GM18498 (cell line): ENCODE results near the gene RO60.
"Not testable (repeated sequence)": the region's sequence is repeated elsewhere in the genome, so short reads cannot be mapped to it uniquely, and the experiment has no call there.

Source experiments
- ATAC-seq: cut with Tn5 transposase; IDR thresholded peaks from one replicate; pipeline ENCODE4 v1.9.1; 2021; ENCODE audit warnings: mild to moderate bottlenecking, moderate library complexity; ENCODE audit not compliant: unreplicated experiment

Gene RO60

GRCh38 chr1:193059282-193060114 lies at the start of gene RO60, which contains the start of gene UCHL5:
Gene RO60 (plus strand): TSS chr1:193059612. CDS start chr1:193069055, 9,443 bp downstream.
Gene UCHL5 (minus strand): TSS chr1:193059360. CDS start chr1:193059260, 100 bp downstream.
- ATAC-seq, result peak; percentile 93

- no peak for ATAC-seq
These were observed 48.0 kb upstream of the RO60 start for GRCh38 chr1:193011406-193011805.

- ATAC-seq, result no peak
These were observed 46.4 kb upstream of the RO60 start for GRCh38 chr1:193013005-193013404.

GRCh38 chr1:193013707-193014106 lies 45.7 kb upstream of the RO60 start:
- no peak for ATAC-seq

GRCh38 chr1:193014400-193014799 lies 45.0 kb upstream of the RO60 start:
- no peak for ATAC-seq

- ATAC-seq, result no peak
These were observed 42.6 kb upstream of the RO60 start for GRCh38 chr1:193016788-193017187.

- ATAC-seq, result peak; percentile 69
These were observed 39.9 kb upstream of the RO60 start for GRCh38 chr1:193019442-193020026.

GRCh38 chr1:193025218-193025617 lies 34.2 kb upstream of the RO60 start:
- ATAC-seq, result no peak

- no peak for ATAC-seq
These were observed 29.1 kb upstream of the RO60 start for GRCh38 chr1:193030280-193030679.

- ATAC-seq, result peak; percentile 53
These were observed 28.0 kb upstream of the RO60 start for GRCh38 chr1:193031431-193031830.

- ATAC-seq, result not testable (repeated sequence)
These were observed 26.6 kb upstream of the RO60 start for GRCh38 chr1:193032643-193033427.

- ATAC-seq, result no peak
These were observed 25.8 kb upstream of the RO60 start for GRCh38 chr1:193033610-193034009.

- ATAC-seq, result no peak
These were observed 22.9 kb upstream of the RO60 start for GRCh38 chr1:193036337-193037047.

- ATAC-seq, result no peak
These were observed 19.4 kb upstream of the RO60 start for GRCh38 chr1:193040011-193040410.

- no peak for ATAC-seq
These were observed 16.4 kb upstream of the RO60 start for GRCh38 chr1:193042766-193043691.

- not testable (repeated sequence) for ATAC-seq
These were observed 10.5 kb upstream of the RO60 start for GRCh38 chr1:193048913-193049312.

GRCh38 chr1:193054169-193054675 lies 5.2 kb upstream of the RO60 start:
- no peak for ATAC-seq

GRCh38 chr1:193058529-193059281 lies 707 bp upstream of the RO60 start:
- peak; percentile 50 for ATAC-seq

GRCh38 chr1:193060115-193060403 lies 647 bp downstream of the RO60 start:
- ATAC-seq, result no peak
